Ascending aorta (tissue), 2 donors: ENCODE data around the gene RBM20. TPM values are rescaled to one million over a fixed set of nuclear protein-coding genes. Genes with fewer than 3 reads are reported as not detected.

Source experiments
- DNase-seq, 2 donors: peaks; one replicate each; pipeline ENCODE4 v3.0.0-alpha.2; 2019; ENCODE audit warnings: low spot score in 2 of 2
- H3K27ac ChIP-seq, 2 donors: fragments of 200-600 bp; sonication (generic); one replicate each; pipeline ENCODE4 v1.5.1; 2016 to 2017; ENCODE audit warnings: mild to moderate bottlenecking in 1 of 2
- H3K27me3 ChIP-seq: fragments of 200-600 bp; sonication (generic); one replicate; pipeline ENCODE4 v1.5.1; 2017
- H3K36me3 ChIP-seq, 2 donors: fragments of 200-600 bp; sonication (generic); one replicate each; pipeline ENCODE4 v1.5.1; 2016
- H3K4me1 ChIP-seq, 2 donors: fragments of 200-600 bp; sonication (generic); one replicate each; pipeline ENCODE4 v1.5.1; 2016 to 2017; ENCODE audit warnings: mild to moderate bottlenecking in 1 of 2
- H3K4me3 ChIP-seq, 2 donors: fragments of 200-600 bp; sonication (generic); one replicate each; pipeline ENCODE4 v1.5.1; 2016 to 2017; ENCODE audit warnings: mild to moderate bottlenecking in 1 of 2
- H3K9me3 ChIP-seq, 2 donors: fragments of 200-600 bp; sonication (generic); one replicate each; pipeline ENCODE4 v1.5.1; 2016
- intact Hi-C: fragments of 100-400 bp; cut with DNase I; formaldehyde crosslinking; loops from one replicate; pipeline ENCODE4 v1.15.1; 2023
- total RNA-seq: library from RNA; depleted of rRNA; stranded (reverse); fragments of >200 nt; gene quantifications from one replicate; pipeline ENCODE4 v1.1.0, GENCODE V29; 2016
- TF ChIP-seq, protein P1 (sequence below), 3 experiments: fragments of 200-600 bp in 2 of 3; fragments of 450-650 bp in 1 of 3; sonication (generic) in 2 of 3; IDR thresholded peaks; one replicate each; pipeline ENCODE4 v1.5.1; 2016 to 2019; ENCODE audit warnings: antibody characterized with exemption in 3 of 3, mild to moderate bottlenecking in 1 of 3, moderate library complexity in 1 of 3

RBM20 gene
- total RNA-seq, 1 donor from 2014 or later = 4.8 TPM

- H3K27me3 ChIP-seq = no peaks in the 10 kb centered on the region
Measured at GRCh38 chr10:110647136-110647430, 2.9 kb downstream of the RBM20 start.

GRCh38 chr10:110648692-110649346 is 4.7 kb downstream of the RBM20 start:
- TF ChIP-seq, protein P1, sequence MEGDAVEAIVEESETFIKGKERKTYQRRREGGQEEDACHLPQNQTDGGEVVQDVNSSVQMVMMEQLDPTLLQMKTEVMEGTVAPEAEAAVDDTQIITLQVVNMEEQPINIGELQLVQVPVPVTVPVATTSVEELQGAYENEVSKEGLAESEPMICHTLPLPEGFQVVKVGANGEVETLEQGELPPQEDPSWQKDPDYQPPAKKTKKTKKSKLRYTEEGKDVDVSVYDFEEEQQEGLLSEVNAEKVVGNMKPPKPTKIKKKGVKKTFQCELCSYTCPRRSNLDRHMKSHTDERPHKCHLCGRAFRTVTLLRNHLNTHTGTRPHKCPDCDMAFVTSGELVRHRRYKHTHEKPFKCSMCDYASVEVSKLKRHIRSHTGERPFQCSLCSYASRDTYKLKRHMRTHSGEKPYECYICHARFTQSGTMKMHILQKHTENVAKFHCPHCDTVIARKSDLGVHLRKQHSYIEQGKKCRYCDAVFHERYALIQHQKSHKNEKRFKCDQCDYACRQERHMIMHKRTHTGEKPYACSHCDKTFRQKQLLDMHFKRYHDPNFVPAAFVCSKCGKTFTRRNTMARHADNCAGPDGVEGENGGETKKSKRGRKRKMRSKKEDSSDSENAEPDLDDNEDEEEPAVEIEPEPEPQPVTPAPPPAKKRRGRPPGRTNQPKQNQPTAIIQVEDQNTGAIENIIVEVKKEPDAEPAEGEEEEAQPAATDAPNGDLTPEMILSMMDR (IDR thresholded peaks at IDR 0.05) = peak in 1 of 3 experiments; percentile 12
- Histone ChIP-seq H3K27ac (peak overlapping the region; percentile 13 to 34), H3K36me3 (no peaks in the 10 kb centered on the region), H3K4me1 (peaks cover 0 to 3% of the 10 kb centered on the region in 2 donors), H3K27me3 (no peaks in the 10 kb centered on the region), H3K4me3 (no peak overlapping the region), H3K9me3 (no peaks in the 10 kb centered on the region)
- intact Hi-C loops = loop anchor here (1.0 kb wide), 1 partner anchor 23 kb away; no protein-coding TSS in a partner anchor
- DNase-seq = no peak

More at GRCh38 chr10:110647136-110647430, 2.9 kb downstream of the RBM20 start:
- intact Hi-C loops = no loop called here
- no peaks in the 10 kb centered on the region for H3K36me3 ChIP-seq
- no peak overlapping the region for H3K27ac ChIP-seq
- H3K4me3 ChIP-seq = no peak overlapping the region
- no peak for DNase-seq
- TF ChIP-seq, protein P1 (IDR thresholded peaks at IDR 0.05) = no peak
- H3K4me1 ChIP-seq = peaks cover 0 to 6% of the 10 kb centered on the region in 2 donors
- H3K9me3 ChIP-seq = no peaks in the 10 kb centered on the region

- Histone ChIP-seq H3K27me3 (no peaks in the 10 kb centered on the region), H3K9me3 (no peaks in the 10 kb centered on the region), H3K36me3 (no peaks in the 10 kb centered on the region), H3K27ac (peak overlapping the region; percentile 13 to 70), H3K4me3 (no peak overlapping the region), H3K4me1 (peaks cover 0 to 3% of the 10 kb centered on the region in 2 donors)
- TF ChIP-seq, protein P1 (IDR thresholded peaks at IDR 0.05) = no peak
- no peak for DNase-seq
- intact Hi-C loops = no loop called here
Measured at GRCh38 chr10:110649347-110650264, 5.5 kb downstream of the RBM20 start.

DNA sequence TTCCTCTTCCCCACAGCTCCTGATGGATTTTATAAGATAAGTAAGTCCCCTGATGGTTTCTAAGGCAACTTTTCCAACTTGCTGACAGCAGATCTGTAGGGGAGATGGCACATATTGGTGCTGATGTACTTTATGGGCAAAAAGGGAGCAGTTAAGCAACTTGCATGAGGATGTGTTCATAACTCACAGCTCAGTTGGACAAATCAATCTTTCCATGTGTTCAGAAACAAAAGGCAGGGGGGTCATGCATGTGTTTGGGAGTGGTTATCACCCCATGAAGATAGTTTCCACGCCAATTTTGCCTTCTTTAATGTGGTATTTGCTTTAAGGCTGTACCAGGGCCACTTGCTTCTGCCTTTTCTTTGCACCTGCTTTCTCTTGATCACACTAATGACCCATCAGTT is 6.1 kb downstream of the RBM20 start:
- intact Hi-C loops = no loop called here

More for the DNA sequence above, 6.1 kb downstream of the RBM20 start:
- TF ChIP-seq, protein P1 (IDR thresholded peaks at IDR 0.05) = no peak
- H3K36me3 ChIP-seq = no peaks in the 10 kb centered on the region
- H3K9me3 ChIP-seq = no peaks in the 10 kb centered on the region
- no peaks in the 10 kb centered on the region for H3K27me3 ChIP-seq
- H3K4me1 ChIP-seq = peaks cover 0 to 3% of the 10 kb centered on the region in 2 donors
- no peak overlapping the region for H3K4me3 ChIP-seq
- peak overlapping the region in 1 of 2 donors; percentile 70 for H3K27ac ChIP-seq
- DNase-seq = no peak
